Hypothalamus (tissue), 51 donors: ENCODE data around the gene GSKIP.

Source experiments
- DNase-seq, 51 donors: peaks; one replicate each; lab custom pipeline; 2025; lab: John Stamatoyannopoulos, UW

GSKIP gene

GRCh38 chr14:96413526-96413925 is 50.2 kb downstream of the GSKIP start:
- DNase-seq: no peak

GRCh38 chr14:96415559-96415958 is 52.2 kb downstream of the GSKIP start:
- no peak for DNase-seq

GRCh38 chr14:96416292-96416691 is 53.0 kb downstream of the GSKIP start:
- no peak for DNase-seq

- DNase-seq: no peak
Observed at GRCh38 chr14:96417254-96417653, 53.9 kb downstream of the GSKIP start.

GRCh38 chr14:96418075-96418474 is 54.7 kb downstream of the GSKIP start:
- DNase-seq: no peak

GRCh38 chr14:96421236-96421635 is 57.9 kb downstream of the GSKIP start:
- no peak for DNase-seq

- DNase-seq: peak in 2 of 51 donors; percentile 7 to 11
Observed at GRCh38 chr14:96422992-96423391, 59.7 kb downstream of the GSKIP start.

GRCh38 chr14:96423446-96424108 is 60.3 kb downstream of the GSKIP start:
- DNase-seq: peak in 6 of 51 donors; percentile 10 to 31 (median 18)

GRCh38 chr14:96424109-96424989 is 61.0 kb downstream of the GSKIP start:
- DNase-seq: peak in 14 of 51 donors; percentile 3 to 78 (median 8)

GRCh38 chr14:96434040-96434439 is 70.7 kb downstream of the GSKIP start:
- no peak for DNase-seq
